Neural progenitor cell (in vitro differentiated cells): ENCODE results near the gene PDGFD. TPM values are rescaled to one million over a fixed set of nuclear protein-coding genes. Genes with fewer than 3 reads are reported as not detected.

Experiments
- DNase-seq: peaks from one replicate; pipeline ENCODE4 v3.0.0-alpha.2; 2016; ENCODE audit warnings: low spot score
- H2AFZ ChIP-seq: fragments of 200-600 bp; sonication (generic); replicated peaks from 2 replicates; pipeline ENCODE4 v1.6.1; 2016; ENCODE audit warnings: antibody characterized with exemption
- H3F3A ChIP-seq: fragments of 200-600 bp; sonication (generic); 2 replicates; pipeline ENCODE4 v1.6.1; 2016; ENCODE audit warnings: antibody characterized with exemption, low read depth
- H3K27ac ChIP-seq: fragments of 200-600 bp; sonication (generic); 2 replicates; pipeline ENCODE4 v1.5.1; 2016; ENCODE audit warnings: mild to moderate bottlenecking
- H3K27me3 ChIP-seq: fragments of 200-600 bp; sonication (generic); 2 replicates; pipeline ENCODE4 v1.6.1; 2016; ENCODE audit warnings: mild to moderate bottlenecking, moderate library complexity
- H3K36me3 ChIP-seq: fragments of 200-600 bp; sonication (generic); 2 replicates; pipeline ENCODE4 v1.5.1; 2016
- H3K4me1 ChIP-seq: fragments of 200-600 bp; sonication (generic); 2 replicates; pipeline ENCODE4 v1.6.1; 2016; ENCODE audit warnings: mixed run types
- H3K4me2 ChIP-seq: fragments of 200-600 bp; sonication (generic); 2 replicates; pipeline ENCODE4 v1.6.1; 2016
- H3K4me3 ChIP-seq: fragments of 200-600 bp; sonication (generic); 2 replicates; pipeline ENCODE4 v1.5.1; 2016
- H3K79me2 ChIP-seq: fragments of 200-600 bp; sonication (generic); 2 replicates; pipeline ENCODE4 v1.6.1; 2016; ENCODE audit warnings: low read depth
- H3K9ac ChIP-seq: fragments of 200-600 bp; sonication (generic); 2 replicates; pipeline ENCODE4 v1.6.1; 2016
- H3K9me3 ChIP-seq: fragments of 200-600 bp; sonication (generic); 2 replicates; pipeline ENCODE4 v1.5.1; 2016; ENCODE audit warnings: low read depth
- H4K20me1 ChIP-seq: fragments of 200-600 bp; sonication (generic); 2 replicates; pipeline ENCODE4 v1.6.1; 2016; ENCODE audit warnings: low read depth
- H3K27ac Mint-ChIP-seq: 3 replicates; pipeline ENCODE4 v1.8.0; 2021; ENCODE audit warnings: mixed read lengths
- H3K27me3 Mint-ChIP-seq: 2 replicates; pipeline ENCODE4 v1.8.0; 2022; ENCODE audit warnings: low read depth, mild to moderate bottlenecking, inconsistent platforms, moderate library complexity, mixed read lengths; ENCODE audit not compliant: insufficient read depth
- H3K36me3 Mint-ChIP-seq: 3 replicates; pipeline ENCODE4 v1.8.0; 2021; ENCODE audit warnings: mixed read lengths
- H3K4me1 Mint-ChIP-seq: 3 replicates; pipeline ENCODE4 v1.8.0; 2021; ENCODE audit warnings: mixed read lengths
- H3K4me3 Mint-ChIP-seq: 3 replicates; pipeline ENCODE4 v1.8.0; 2021; ENCODE audit warnings: mild to moderate bottlenecking, moderate library complexity, mixed read lengths
- H3K9me3 Mint-ChIP-seq: 3 replicates; pipeline ENCODE4 v1.8.0; 2020; ENCODE audit warnings: mixed read lengths
- CTCF ChIP-seq: fragments of 200-600 bp; sonication (generic); IDR thresholded peaks from 2 replicates; pipeline ENCODE4 v1.5.1; 2017; ENCODE audit warnings: antibody characterized with exemption, mild to moderate bottlenecking
- EZH2 ChIP-seq: fragments of 200-600 bp; sonication (generic); IDR thresholded peaks from 2 replicates; pipeline ENCODE4 v1.6.1; 2017; ENCODE audit warnings: antibody characterized with exemption, mild to moderate bottlenecking, moderate library complexity
- EZH2phosphoT487 ChIP-seq: fragments of 200-600 bp; sonication (generic); IDR thresholded peaks from 2 replicates; pipeline ENCODE4 v1.6.1; 2017; ENCODE audit warnings: antibody characterized with exemption
- total RNA-seq: library from RNA; depleted of rRNA; stranded (reverse); fragments of >200 nt; gene quantifications from 2 replicates; pipeline ENCODE4 v1.2.3, GENCODE V29; 2015; ENCODE audit warnings: low replicate concordance

PDGFD gene
- total RNA-seq, 1 donor from 2014 or later = 3.7 TPM

GRCh38 chr11:103904324-103904667 is 259.7 kb downstream of the PDGFD start:
- Mint-ChIP-seq H3K36me3 (no peaks in the 10 kb centered on the region), H3K27me3 (no peaks in the 10 kb centered on the region), H3K4me3 (no peak overlapping the region), H3K9me3 (no peaks in the 10 kb centered on the region), H3K27ac (no peak overlapping the region), H3K4me1 (peaks cover 2% of the 10 kb centered on the region)
- no peaks in the 10 kb centered on the region for H4K20me1 ChIP-seq
- no peaks in the 10 kb centered on the region for H3K9me3 ChIP-seq
- H3K4me2 ChIP-seq = no peak overlapping the region
- no peaks in the 10 kb centered on the region for H3K79me2 ChIP-seq
- no peaks in the 10 kb centered on the region for H3F3A ChIP-seq
- no peak overlapping the region for H2AFZ ChIP-seq
- no peak for TF ChIP-seq CTCF
- TF ChIP-seq EZH2phosphoT487 = no peak
- no peak for TF ChIP-seq EZH2
- DNase-seq = no peak
- no peaks in the 10 kb centered on the region for H3K27me3 ChIP-seq
- H3K4me1 ChIP-seq = no peaks in the 10 kb centered on the region
- H3K36me3 ChIP-seq = no peaks in the 10 kb centered on the region
- H3K4me3 ChIP-seq = no peak overlapping the region
- H3K9ac ChIP-seq = no peak overlapping the region
- H3K27ac ChIP-seq = no peak overlapping the region

GRCh38 chr11:103903621-103904323 is 260.2 kb downstream of the PDGFD start:
- TF ChIP-seq EZH2phosphoT487 = no peak
- TF ChIP-seq EZH2 = no peak
- TF ChIP-seq CTCF = no peak
- H3K4me1 ChIP-seq = no peaks in the 10 kb centered on the region
- no peaks in the 10 kb centered on the region for H3K9me3 ChIP-seq
- DNase-seq = no peak
- H4K20me1 ChIP-seq = no peaks in the 10 kb centered on the region
- no peaks in the 10 kb centered on the region for H3K27me3 ChIP-seq
- H3K79me2 ChIP-seq = no peaks in the 10 kb centered on the region
- no peak overlapping the region for H3K9ac ChIP-seq
- no peak overlapping the region for H3K4me3 ChIP-seq
- H3K36me3 ChIP-seq = no peaks in the 10 kb centered on the region
- no peaks in the 10 kb centered on the region for H3K27me3 Mint-ChIP-seq
- H2AFZ ChIP-seq = no peak overlapping the region
- H3K4me3 Mint-ChIP-seq = no peak overlapping the region
- no peaks in the 10 kb centered on the region for H3K9me3 Mint-ChIP-seq
- no peaks in the 10 kb centered on the region for H3K36me3 Mint-ChIP-seq
- peaks cover 2% of the 10 kb centered on the region for H3K4me1 Mint-ChIP-seq
- H3K27ac Mint-ChIP-seq = no peak overlapping the region
- no peak overlapping the region for H3K27ac ChIP-seq
- no peaks in the 10 kb centered on the region for H3F3A ChIP-seq
- no peak overlapping the region for H3K4me2 ChIP-seq

- Histone ChIP-seq H4K20me1 (no peaks in the 10 kb centered on the region), H3K4me1 (no peaks in the 10 kb centered on the region), H3K36me3 (no peaks in the 10 kb centered on the region), H3K9ac (no peak overlapping the region), H3K4me3 (no peak overlapping the region), H3K79me2 (no peaks in the 10 kb centered on the region), H3K27me3 (no peaks in the 10 kb centered on the region), H2AFZ (no peak overlapping the region), H3K27ac (no peak overlapping the region), H3K9me3 (no peaks in the 10 kb centered on the region), H3K4me2 (no peak overlapping the region), H3F3A (no peaks in the 10 kb centered on the region)
- Mint-ChIP-seq H3K36me3 (no peaks in the 10 kb centered on the region), H3K4me3 (no peak overlapping the region), H3K27me3 (no peaks in the 10 kb centered on the region), H3K9me3 (no peaks in the 10 kb centered on the region), H3K27ac (no peak overlapping the region), H3K4me1 (peaks cover 2% of the 10 kb centered on the region)
- no peak for TF ChIP-seq CTCF
- TF ChIP-seq EZH2 = no peak
- TF ChIP-seq EZH2phosphoT487 = no peak
- no peak for DNase-seq
Measured at GRCh38 chr11:103902994-103903393, 261.0 kb downstream of the PDGFD start.
